ENCODE measurements around the gene DDR2.
"Not testable (repeated sequence)": the region's sequence is repeated elsewhere in the genome, so short reads cannot be mapped to it uniquely, and the experiment has no call there.

Gene DDR2

GRCh38 chr1:162632217-162632666 is at the start of gene DDR2:
DDR2 (plus strand) TSS chr1:162632464; CDS start chr1:162719064, 86,600 bp downstream.
- DNase-seq = no peak

DNA sequence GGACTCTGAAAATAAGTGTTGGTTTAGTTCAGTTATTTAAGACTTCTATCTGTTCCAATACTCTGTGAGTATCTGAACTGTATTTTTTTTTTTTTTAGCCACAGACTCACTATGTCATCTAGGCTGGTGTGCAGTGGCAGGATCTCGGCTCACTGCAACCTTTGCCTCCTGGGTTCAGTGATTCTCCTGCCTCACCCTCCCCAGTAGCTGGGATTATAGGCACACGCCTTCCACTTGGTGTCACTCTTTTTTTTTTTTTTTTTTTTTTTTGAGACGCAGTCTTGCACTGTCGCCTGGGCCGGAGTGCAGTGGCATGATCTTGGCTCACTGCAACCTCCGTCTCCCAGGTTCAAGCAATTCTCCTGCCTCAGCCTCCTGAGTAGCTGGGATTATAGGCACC is 49.4 kb upstream of the DDR2 start:
- not testable (repeated sequence) for DNase-seq

DNA sequence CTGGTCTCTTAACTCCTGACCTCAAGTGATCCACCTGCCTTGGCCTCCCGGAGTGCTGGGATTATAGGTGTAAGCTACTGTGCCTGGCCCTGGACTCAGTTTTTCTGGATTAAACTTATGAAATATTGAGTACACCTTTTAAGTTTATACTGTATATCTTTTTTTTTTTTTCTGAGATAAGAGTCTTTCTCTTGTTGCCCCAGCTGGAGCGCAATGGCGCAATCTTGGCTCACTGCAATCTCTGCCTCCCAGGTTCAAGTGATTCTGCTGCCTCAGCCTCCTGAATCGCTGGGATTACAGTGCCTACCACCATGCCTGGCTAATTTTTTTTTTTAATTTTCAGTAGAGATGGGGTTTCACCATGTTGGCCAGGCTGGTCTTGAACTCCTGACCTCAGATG is 47.2 kb upstream of the DDR2 start:
- DNase-seq = not testable (repeated sequence)

DNA sequence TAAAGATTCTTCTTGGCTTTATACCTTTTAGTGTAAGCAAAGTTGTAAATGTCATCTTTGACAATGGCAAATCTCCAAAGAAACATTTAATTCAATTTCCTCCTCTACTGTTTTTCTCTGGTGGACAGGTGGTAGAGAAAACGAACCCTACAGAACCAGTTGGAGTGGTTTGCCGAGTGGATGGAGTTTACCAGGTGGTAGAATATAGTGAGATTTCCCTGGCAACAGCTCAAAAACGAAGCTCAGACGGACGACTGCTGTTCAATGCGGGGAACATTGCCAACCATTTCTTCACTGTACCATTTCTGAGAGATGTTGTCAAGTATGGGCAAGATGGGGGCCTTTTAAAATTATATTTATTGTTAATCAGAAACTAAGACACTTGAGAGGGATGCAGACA is 44.9 kb upstream of the DDR2 start:
- no peak for DNase-seq

- no peak for DNase-seq
These were observed 44.5 kb upstream of the DDR2 start for GRCh38 chr1:162587761-162588260.

DNA sequence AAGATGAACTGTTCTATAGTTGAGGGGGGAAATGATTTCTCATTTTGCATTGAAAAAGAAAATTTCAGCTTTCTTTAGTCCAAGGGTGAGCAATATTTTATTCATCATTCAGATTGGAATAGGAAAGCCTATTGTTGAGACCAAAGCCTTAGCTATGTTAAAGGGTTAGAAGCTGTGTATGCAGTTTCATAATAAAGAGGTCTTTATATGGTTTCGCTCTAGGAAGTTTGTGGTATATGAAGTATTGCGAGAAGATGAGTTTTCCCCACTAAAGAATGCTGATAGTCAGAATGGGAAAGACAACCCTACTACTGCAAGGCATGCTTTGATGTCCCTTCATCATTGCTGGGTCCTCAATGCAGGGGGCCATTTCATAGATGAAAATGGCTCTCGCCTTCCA is 42.2 kb upstream of the DDR2 start:
- no peak for DNase-seq

GRCh38 chr1:162590686-162591085 is 41.6 kb upstream of the DDR2 start:
- no peak for DNase-seq

DNA sequence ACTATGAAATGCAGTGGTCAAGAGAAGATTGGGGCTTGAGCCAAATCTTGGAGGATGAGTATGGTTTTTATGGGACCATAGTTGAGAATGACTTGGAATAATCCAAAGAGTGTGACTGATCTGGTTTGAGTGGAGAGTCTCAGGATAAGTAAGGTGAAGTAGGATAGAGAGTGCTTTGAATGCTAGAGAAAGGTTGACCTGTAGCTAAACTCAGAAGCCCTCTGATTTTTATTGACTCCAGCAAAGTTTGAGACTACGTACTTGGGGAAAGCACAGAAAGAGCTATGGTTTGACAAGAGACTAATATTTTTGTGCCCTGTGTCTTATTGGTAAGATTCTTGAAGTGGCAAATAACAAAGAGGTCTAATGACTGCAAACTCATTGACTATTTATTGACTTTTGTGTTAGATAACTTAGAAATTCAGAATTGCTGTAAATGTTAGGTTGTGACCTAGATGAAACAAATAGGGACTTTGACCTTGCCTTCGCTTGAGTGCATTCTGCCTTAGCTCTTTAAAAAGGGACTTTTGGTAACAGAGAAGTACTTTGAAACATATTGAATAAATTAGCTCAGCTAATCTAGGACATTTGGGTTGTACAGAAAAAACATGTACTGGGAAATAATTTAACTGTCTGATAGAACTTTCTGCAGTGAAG is 35.6 kb upstream of the DDR2 start:
- DNase-seq = no peak

- DNase-seq = no peak
These were observed 32.8 kb upstream of the DDR2 start for GRCh38 chr1:162599451-162599850.

GRCh38 chr1:162603117-162603516 is 29.1 kb upstream of the DDR2 start:
- not testable (repeated sequence) for DNase-seq

GRCh38 chr1:162605225-162605927 is 26.9 kb upstream of the DDR2 start:
- no peak for DNase-seq

DNA sequence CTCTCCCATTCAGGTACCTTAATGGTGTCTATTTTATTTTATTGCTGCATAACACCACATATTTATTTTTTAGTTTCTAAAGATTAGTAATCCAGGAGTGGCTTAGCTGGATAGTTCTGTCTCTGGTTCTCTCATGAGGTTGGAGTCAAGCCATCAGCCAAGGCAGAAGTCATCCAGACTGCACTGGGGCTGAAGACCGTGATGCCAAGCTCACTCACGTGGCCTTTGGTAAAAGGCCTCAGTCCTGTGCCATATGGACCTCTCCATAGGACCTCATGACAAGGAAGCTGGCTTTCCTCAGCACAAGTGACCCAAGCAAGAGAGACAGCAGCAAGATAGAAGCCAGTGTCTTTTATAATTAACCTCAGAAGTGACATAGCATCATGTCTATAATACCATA is 23.0 kb upstream of the DDR2 start:
- no peak for DNase-seq

- no peak for DNase-seq
These were observed 19.5 kb upstream of the DDR2 start for GRCh38 chr1:162612606-162613400.

GRCh38 chr1:162616848-162617247 is 15.4 kb upstream of the DDR2 start:
- DNase-seq = no peak

DNA sequence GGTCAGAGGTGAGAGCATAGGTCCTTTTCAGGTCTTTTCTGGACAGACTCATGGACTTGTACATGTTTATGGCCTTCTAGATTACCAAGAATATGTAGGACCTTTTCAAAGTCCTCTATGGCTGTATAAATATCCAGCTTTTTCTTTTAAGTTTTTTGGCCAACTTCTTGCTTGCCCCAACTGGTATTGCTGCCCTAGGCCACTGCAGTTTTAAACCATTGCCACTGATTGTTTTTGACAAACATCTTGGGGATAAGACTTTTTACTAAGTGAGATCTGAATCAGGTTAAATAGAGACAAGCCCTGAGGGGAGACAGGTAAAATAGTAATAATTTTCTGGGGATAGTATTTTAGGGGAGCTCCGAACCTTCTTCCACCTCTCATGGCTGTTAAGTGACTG is 14.8 kb upstream of the DDR2 start:
- no peak for DNase-seq

- DNase-seq = no peak
These were observed 13.2 kb upstream of the DDR2 start for GRCh38 chr1:162619076-162619475.

GRCh38 chr1:162621256-162621655 is 11.0 kb upstream of the DDR2 start:
- DNase-seq = no peak

GRCh38 chr1:162625679-162626078 is 6.6 kb upstream of the DDR2 start:
- no peak for DNase-seq

DNA sequence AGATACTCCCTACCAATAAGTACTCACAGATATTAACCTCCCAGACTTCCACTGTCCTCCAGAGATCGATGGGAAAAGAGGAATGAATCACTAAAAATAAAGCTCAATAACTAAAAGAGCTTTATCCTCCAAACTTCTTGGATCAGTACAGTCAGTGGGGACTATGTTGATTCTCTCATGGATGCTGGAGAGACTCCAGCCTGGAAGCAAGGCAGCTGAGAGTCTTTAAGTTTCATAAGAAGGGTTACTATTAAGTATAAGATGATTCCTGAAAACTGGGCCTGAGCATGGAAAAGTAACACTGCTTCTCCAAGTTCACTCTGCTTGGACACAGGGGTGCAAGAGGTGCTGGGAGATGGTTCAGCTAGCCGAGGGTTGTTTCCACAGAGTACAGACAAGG is 6.2 kb upstream of the DDR2 start:
- DNase-seq = no peak

GRCh38 chr1:162626761-162627160 is 5.5 kb upstream of the DDR2 start:
- DNase-seq = no peak

DNA sequence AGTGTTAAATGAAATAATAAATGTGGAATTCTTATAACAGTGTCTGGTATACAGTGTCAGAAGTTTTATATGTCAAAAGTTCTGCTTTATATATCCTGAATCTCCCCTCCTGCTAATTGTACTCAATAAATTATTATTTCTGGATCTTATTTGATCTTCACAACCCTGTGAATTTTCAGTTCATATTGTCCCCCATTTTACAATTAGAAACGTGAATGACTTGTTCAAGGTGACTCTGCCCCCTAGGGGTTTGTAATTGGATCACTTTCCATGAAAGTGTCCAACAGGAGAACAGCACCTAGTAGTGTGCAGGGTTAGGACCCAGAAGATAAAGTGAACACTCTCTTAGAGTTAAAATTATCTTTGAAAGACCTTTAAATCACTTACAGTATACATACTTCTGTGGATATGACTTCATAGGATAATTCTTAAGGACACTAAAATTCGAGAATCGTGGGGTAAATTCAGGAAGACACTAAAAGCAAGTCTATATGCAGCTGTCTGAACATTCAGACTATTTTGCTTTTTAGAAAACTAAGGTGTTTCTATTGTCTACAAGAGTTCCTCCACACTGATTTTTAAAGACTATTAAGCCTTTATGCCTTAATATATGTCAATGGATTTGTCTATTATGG is 4.5 kb upstream of the DDR2 start:
- no peak for DNase-seq

GRCh38 chr1:162629077-162629627 is 3.1 kb upstream of the DDR2 start:
- DNase-seq = no peak

- no peak for DNase-seq
These were observed 2.6 kb upstream of the DDR2 start for GRCh38 chr1:162629651-162630050.

Measured in NCI-H510A (cell line).